Measurements from ENCODE around the gene NLRP12.

The NLRP12 gene

DNA sequence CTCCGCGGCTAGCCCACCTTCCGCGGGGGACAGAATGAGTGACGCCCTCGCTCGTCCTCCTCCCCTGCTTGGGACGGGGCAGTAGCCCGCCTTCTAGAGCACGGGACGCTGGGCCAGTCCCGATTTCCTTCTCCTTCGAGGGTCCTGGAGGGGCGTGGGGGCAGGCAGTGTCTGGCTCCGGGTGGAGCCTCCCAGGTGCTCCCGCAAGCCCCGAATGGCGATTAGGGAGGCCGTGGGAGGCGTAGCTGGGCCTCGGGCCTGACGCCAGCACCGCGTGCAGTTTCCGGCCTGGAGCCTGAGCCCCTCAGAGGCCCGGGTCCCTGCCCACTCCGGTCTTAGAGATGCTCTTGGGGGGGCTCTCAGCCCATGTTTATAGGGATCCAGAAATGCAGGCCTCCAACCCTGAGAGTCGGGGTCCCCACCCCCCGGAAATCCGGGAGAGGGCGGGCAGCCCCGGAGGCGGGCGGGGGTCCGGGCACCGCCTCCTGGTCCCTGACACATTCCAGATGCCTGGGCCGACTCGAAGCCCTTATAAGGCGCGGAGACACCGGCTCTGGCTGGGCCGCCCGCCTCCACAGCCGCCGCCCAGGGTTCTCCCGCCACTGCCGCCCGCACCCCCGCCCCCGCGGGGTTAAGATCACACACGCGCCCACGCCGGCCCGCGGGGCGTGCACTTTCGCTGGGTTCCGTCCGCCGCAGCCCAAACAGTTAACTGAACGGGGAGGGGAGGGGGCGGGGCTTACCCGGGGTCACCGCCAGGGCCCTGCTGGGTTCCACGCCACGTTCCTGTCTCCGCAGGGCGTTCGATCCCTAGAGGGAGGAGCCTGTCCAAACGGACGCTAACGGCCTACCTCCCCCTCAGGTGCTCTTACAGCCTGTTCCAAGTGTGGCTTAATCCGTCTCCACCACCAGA lies 45.0 kb upstream of the NLRP12 start:
- ChIA-PET CTCF (interaction anchor here (0.6 to 1.2 kb wide), 6 partner anchors 15 to 1737 kb away, joined by 3 to 4 read pairs (median 4); no protein-coding TSS in a partner anchor), POLR2A (interaction anchor here (0.6 to 3.4 kb wide), 8 partner anchors 8 to 1220 kb away, joined by 3 to 39 read pairs (median 8); partner anchors contain the start of genes CNOT3 and PRKCG)
- peaks cover 15% of the 10 kb centered on the region for H3K4me1 ChIP-seq (ENCODE audit: control insufficient read depth, insufficient read depth, low read length)
- H3K4me3 ChIP-seq (ENCODE audit: low read depth, low read length): peak overlapping the region; percentile 71
- no peaks in the 10 kb centered on the region for H3K9me3 ChIP-seq (ENCODE audit: control insufficient read depth, insufficient read depth, low read depth, low read length)
- H3K36me3 ChIP-seq (ENCODE audit: control insufficient read depth in 2 of 2, insufficient read depth in 1 of 2, low read length in 2 of 2): peaks cover 0 to 9% of the 10 kb centered on the region in 2 experiments; a peak in 2 of 3 replicates
- peak overlapping the region; percentile 78 for H3K27ac ChIP-seq (ENCODE audit: extremely low read depth, low read depth, low read length)
- TF ChIP-seq ZNF23 (tag by site-specific recombination; IDR thresholded peaks at IDR 0.05; ENCODE audit: borderline replicate concordance) (no peak), ZNF335 (tag by site-specific recombination; conservative IDR thresholded peaks at IDR 0.05) (peak; percentile 96), KLF7 (tag by site-specific recombination; IDR thresholded peaks at IDR 0.05; ENCODE audit: borderline replicate concordance) (no peak; the same call in 1 of the 2 replicates), KLF16 (tag by site-specific recombination; IDR thresholded peaks at IDR 0.05) (no peak; the same call in 1 of the 2 replicates), ZNF138 (tag by site-specific recombination; IDR thresholded peaks at IDR 0.05; ENCODE audit: borderline replicate concordance) (no peak), GLIS1 (tag by site-specific recombination; IDR thresholded peaks at IDR 0.05) (peak; percentile 87), ZNF530 (tag by site-specific recombination; IDR thresholded peaks at IDR 0.05; ENCODE audit: low read depth) (no peak), ZNF76 (tag by site-specific recombination; IDR thresholded peaks at IDR 0.05; ENCODE audit: borderline replicate concordance, low read depth) (0 out of 2 replicates have a peak, but pooled peaks have one; percentile 11), ZNF629 (tag by site-specific recombination; IDR thresholded peaks at IDR 0.05) (peak; percentile 34; the same call in 1 of the 2 replicates), ZNF677 (tag by site-specific recombination; IDR thresholded peaks at IDR 0.05) (no peak), ZNF146 (tag by site-specific recombination; IDR thresholded peaks at IDR 0.05) (no peak), KLF1 (tag by site-specific recombination; IDR thresholded peaks at IDR 0.05) (peak; percentile 91), ZNF510 (tag by site-specific recombination; IDR thresholded peaks at IDR 0.05; ENCODE audit: insufficient replicate concordance) (no peak), ZBTB48 (tag by site-specific recombination; IDR thresholded peaks at IDR 0.05) (peak; percentile 54), ZNF274 (IDR thresholded peaks at IDR 0.05; ENCODE audit: low read length) (no peak), ZNF274 (tag by site-specific recombination; IDR thresholded peaks at IDR 0.05; ENCODE audit: borderline replicate concordance) (no peak), ZNF624 (tag by site-specific recombination; IDR thresholded peaks at IDR 0.05) (no peak)
- TF ChIP-seq, protein P1, sequence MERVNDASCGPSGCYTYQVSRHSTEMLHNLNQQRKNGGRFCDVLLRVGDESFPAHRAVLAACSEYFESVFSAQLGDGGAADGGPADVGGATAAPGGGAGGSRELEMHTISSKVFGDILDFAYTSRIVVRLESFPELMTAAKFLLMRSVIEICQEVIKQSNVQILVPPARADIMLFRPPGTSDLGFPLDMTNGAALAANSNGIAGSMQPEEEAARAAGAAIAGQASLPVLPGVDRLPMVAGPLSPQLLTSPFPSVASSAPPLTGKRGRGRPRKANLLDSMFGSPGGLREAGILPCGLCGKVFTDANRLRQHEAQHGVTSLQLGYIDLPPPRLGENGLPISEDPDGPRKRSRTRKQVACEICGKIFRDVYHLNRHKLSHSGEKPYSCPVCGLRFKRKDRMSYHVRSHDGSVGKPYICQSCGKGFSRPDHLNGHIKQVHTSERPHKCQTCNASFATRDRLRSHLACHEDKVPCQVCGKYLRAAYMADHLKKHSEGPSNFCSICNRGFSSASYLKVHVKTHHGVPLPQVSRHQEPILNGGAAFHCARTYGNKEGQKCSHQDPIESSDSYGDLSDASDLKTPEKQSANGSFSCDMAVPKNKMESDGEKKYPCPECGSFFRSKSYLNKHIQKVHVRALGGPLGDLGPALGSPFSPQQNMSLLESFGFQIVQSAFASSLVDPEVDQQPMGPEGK (tag by site-specific recombination; IDR thresholded peaks at IDR 0.05): peak; percentile 80
- TF ChIP-seq, protein P2, sequence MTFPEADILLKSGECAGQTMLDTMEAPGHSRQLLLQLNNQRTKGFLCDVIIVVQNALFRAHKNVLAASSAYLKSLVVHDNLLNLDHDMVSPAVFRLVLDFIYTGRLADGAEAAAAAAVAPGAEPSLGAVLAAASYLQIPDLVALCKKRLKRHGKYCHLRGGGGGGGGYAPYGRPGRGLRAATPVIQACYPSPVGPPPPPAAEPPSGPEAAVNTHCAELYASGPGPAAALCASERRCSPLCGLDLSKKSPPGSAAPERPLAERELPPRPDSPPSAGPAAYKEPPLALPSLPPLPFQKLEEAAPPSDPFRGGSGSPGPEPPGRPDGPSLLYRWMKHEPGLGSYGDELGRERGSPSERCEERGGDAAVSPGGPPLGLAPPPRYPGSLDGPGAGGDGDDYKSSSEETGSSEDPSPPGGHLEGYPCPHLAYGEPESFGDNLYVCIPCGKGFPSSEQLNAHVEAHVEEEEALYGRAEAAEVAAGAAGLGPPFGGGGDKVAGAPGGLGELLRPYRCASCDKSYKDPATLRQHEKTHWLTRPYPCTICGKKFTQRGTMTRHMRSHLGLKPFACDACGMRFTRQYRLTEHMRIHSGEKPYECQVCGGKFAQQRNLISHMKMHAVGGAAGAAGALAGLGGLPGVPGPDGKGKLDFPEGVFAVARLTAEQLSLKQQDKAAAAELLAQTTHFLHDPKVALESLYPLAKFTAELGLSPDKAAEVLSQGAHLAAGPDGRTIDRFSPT (tag by site-specific recombination; IDR thresholded peaks at IDR 0.05): peak; percentile 77; the same call in 1 of the 2 replicates
- TF ChIP-seq, protein P3, sequence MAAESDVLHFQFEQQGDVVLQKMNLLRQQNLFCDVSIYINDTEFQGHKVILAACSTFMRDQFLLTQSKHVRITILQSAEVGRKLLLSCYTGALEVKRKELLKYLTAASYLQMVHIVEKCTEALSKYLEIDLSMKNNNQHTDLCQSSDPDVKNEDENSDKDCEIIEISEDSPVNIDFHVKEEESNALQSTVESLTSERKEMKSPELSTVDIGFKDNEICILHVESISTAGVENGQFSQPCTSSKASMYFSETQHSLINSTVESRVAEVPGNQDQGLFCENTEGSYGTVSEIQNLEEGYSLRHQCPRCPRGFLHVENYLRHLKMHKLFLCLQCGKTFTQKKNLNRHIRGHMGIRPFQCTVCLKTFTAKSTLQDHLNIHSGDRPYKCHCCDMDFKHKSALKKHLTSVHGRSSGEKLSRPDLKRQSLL (tag by site-specific recombination; IDR thresholded peaks at IDR 0.05): 0 out of 2 replicates have a peak, but pooled peaks have one; percentile 22
- TF ChIP-seq, protein P4, sequence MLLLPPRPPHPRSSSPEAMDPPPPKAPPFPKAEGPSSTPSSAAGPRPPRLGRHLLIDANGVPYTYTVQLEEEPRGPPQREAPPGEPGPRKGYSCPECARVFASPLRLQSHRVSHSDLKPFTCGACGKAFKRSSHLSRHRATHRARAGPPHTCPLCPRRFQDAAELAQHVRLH (tag by site-specific recombination; IDR thresholded peaks at IDR 0.05): no peak
- TF ChIP-seq, protein P5, sequence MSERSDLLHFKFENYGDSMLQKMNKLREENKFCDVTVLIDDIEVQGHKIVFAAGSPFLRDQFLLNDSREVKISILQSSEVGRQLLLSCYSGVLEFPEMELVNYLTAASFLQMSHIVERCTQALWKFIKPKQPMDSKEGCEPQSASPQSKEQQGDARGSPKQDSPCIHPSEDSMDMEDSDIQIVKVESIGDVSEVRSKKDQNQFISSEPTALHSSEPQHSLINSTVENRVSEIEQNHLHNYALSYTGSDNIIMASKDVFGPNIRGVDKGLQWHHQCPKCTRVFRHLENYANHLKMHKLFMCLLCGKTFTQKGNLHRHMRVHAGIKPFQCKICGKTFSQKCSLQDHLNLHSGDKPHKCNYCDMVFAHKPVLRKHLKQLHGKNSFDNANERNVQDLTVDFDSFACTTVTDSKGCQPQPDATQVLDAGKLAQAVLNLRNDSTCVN (tag by site-specific recombination; optimal IDR thresholded peaks at IDR 0.05): peak; percentile 86
- TF ChIP-seq, protein P6, sequence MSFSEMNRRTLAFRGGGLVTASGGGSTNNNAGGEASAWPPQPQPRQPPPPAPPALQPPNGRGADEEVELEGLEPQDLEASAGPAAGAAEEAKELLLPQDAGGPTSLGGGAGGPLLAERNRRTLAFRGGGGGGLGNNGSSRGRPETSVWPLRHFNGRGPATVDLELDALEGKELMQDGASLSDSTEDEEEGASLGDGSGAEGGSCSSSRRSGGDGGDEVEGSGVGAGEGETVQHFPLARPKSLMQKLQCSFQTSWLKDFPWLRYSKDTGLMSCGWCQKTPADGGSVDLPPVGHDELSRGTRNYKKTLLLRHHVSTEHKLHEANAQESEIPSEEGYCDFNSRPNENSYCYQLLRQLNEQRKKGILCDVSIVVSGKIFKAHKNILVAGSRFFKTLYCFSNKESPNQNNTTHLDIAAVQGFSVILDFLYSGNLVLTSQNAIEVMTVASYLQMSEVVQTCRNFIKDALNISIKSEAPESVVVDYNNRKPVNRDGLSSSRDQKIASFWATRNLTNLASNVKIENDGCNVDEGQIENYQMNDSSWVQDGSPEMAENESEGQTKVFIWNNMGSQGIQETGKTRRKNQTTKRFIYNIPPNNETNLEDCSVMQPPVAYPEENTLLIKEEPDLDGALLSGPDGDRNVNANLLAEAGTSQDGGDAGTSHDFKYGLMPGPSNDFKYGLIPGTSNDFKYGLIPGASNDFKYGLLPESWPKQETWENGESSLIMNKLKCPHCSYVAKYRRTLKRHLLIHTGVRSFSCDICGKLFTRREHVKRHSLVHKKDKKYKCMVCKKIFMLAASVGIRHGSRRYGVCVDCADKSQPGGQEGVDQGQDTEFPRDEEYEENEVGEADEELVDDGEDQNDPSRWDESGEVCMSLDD (tag by site-specific recombination; IDR thresholded peaks at IDR 0.05): peak; percentile 82
